Measurements from ENCODE around the gene FOXF1.

GRCh38 chr16:86549076-86549892, 39.0 kb downstream of the FOXF1 start:
- TF ChIP-seq CTCF (IDR thresholded peaks at IDR 0.05; ENCODE audit: borderline replicate concordance, extremely low read depth, low read length, poor library complexity, severe bottlenecking) (no peak), EZH2 (IDR thresholded peaks at IDR 0.05; ENCODE audit: borderline replicate concordance, low read depth, low read length, severe bottlenecking) (no peak)
